ENCODE results near the gene EXOC3L4. TPM values are rescaled to one million over a fixed set of nuclear protein-coding genes. Genes with fewer than 3 reads are reported as not detected.
A peak's percentile ranks its signal among the peaks of the same experiment; 100 is the strongest.

The EXOC3L4 gene
- total and polyA plus RNA-seq, 8 donors = 0.63 to 8.9 (median 1.3) TPM

- Histone ChIP-seq H3K4me1 (no peaks in the 10 kb centered on the region), H3K27me3 (no peaks in the 10 kb centered on the region), H3K9me3 (no peaks in the 10 kb centered on the region), H3K36me3 (no peaks in the 10 kb centered on the region), H3K4me3 (no peak overlapping the region), H3K27ac (no peak overlapping the region)
- TF ChIP-seq, protein P1, sequence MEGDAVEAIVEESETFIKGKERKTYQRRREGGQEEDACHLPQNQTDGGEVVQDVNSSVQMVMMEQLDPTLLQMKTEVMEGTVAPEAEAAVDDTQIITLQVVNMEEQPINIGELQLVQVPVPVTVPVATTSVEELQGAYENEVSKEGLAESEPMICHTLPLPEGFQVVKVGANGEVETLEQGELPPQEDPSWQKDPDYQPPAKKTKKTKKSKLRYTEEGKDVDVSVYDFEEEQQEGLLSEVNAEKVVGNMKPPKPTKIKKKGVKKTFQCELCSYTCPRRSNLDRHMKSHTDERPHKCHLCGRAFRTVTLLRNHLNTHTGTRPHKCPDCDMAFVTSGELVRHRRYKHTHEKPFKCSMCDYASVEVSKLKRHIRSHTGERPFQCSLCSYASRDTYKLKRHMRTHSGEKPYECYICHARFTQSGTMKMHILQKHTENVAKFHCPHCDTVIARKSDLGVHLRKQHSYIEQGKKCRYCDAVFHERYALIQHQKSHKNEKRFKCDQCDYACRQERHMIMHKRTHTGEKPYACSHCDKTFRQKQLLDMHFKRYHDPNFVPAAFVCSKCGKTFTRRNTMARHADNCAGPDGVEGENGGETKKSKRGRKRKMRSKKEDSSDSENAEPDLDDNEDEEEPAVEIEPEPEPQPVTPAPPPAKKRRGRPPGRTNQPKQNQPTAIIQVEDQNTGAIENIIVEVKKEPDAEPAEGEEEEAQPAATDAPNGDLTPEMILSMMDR (IDR thresholded peaks at IDR 0.05) = no peak
- WGBS, 2 donors = 72% methylated on average over 12 of the region's 12 CpGs
- no peak for ATAC-seq
- peak in 2 of 6 donors; percentile 30 to 56 for DNase-seq
- intact Hi-C loops (cut with DNase I) = no loop called here
- FAIRE-seq = no peak
These were observed 4.0 kb upstream of the EXOC3L4 start for GRCh38 chr14:103090481-103091020.

GRCh38 chr14:103091041-103091882, 3.3 kb upstream of the EXOC3L4 start:
- Histone ChIP-seq H3K9me3 (no peaks in the 10 kb centered on the region), H3K36me3 (no peaks in the 10 kb centered on the region), H3K4me1 (no peaks in the 10 kb centered on the region), H3K27me3 (no peaks in the 10 kb centered on the region), H3K4me3 (peak overlapping the region; percentile 22 to 56 (median 41)), H3K27ac (peak overlapping the region in 1 of 4 donors; percentile 33)
- DNase-seq (peak in 5 of 6 donors; percentile 61 to 85 (median 80)), FAIRE-seq (no peak), ATAC-seq (peak; percentile 78 to 92 (median 86))
- WGBS, 2 donors = 7 to 9% methylated on average over 57 to 69 of the region's 69 CpGs
- TF ChIP-seq, protein P1 (IDR thresholded peaks at IDR 0.05) = peak in 3 of 4 donors; percentile 32 to 54 (median 36)
- intact Hi-C loops (cut with DNase I) = no loop called here

GRCh38 chr14:103091883-103092222, 2.7 kb upstream of the EXOC3L4 start:
- Histone ChIP-seq H3K27ac (peak overlapping the region in 1 of 4 donors; percentile 33), H3K4me3 (peak overlapping the region; percentile 22 to 56 (median 41)), H3K9me3 (no peaks in the 10 kb centered on the region), H3K27me3 (no peaks in the 10 kb centered on the region), H3K4me1 (no peaks in the 10 kb centered on the region), H3K36me3 (no peaks in the 10 kb centered on the region)
- intact Hi-C loops (cut with DNase I) = no loop called here
- 45% methylated on average over 9 of the region's 9 CpGs for WGBS, 2 donors
- TF ChIP-seq, protein P1 (IDR thresholded peaks at IDR 0.05) = no peak
- DNase-seq = no peak
- ATAC-seq = peak in 1 of 4 donors; percentile 2
- FAIRE-seq = no peak

DNA sequence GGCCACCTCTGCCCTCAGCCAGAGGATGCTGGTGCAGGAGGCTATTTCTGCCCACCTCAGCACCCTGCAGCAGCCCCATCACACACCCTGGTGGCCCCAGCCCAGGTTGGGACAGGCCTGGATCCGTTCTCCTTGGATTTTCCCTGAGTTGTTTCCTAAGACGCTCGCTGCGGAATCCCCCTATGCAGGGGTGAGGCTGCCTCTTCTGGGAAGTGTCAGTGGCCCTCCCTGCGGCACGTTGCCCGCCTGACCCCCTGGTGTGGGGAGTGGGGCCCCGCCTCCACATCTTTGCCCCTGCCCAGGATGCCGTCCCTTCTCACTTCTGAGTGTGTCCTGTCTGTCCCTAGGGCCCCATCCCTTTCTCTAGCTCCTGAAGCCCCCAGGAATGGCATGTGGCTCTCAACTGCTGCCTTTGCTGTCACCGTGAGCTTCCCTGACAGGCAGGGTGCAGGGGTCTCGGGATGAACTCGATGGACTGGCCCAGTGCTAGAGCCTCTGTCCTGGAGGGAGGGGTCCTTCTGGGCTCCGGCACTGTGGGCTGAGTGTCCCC, 594 bp upstream of the EXOC3L4 start:
- Histone ChIP-seq H3K27ac (no peak overlapping the region), H3K36me3 (no peaks in the 10 kb centered on the region), H3K27me3 (no peaks in the 10 kb centered on the region), H3K4me3 (no peak overlapping the region), H3K4me1 (peaks cover 2 to 4% (median 3%) of the 10 kb centered on the region in 3 donors), H3K9me3 (no peaks in the 10 kb centered on the region)
- DNase-seq (peak in 2 of 6 donors; percentile 18 to 46), FAIRE-seq (no peak), ATAC-seq (no peak)
- intact Hi-C loops (cut with DNase I) = no loop called here
- TF ChIP-seq, protein P1 (IDR thresholded peaks at IDR 0.05) = no peak
- WGBS, 2 donors = 84 to 88% methylated on average over 13 of the region's 13 CpGs

Data from pancreas (tissue), 10 donors.